Gastrocnemius medialis (tissue), 4 donors: Measurements from ENCODE around the gene COL4A6. TPM values are rescaled to one million over a fixed set of nuclear protein-coding genes. Genes with fewer than 3 reads are reported as not detected.

Experiments
- ATAC-seq, 2 donors: fragments of 150-250 bp; one replicate each; pipeline ENCODE4 v1.9.1; 2016
- DNase-seq, 2 donors: peaks; one replicate each; pipeline ENCODE4 v3.0.0-alpha.2; 2019
- H3K27ac ChIP-seq, 4 donors: fragments of 200-600 bp; sonication (generic); 1 replicate in 1 of 4; 2 replicates in 3 of 4; pipeline ENCODE4 v1.5.1; 2016 to 2018; ENCODE audit warnings: mild to moderate bottlenecking in 2 of 4, moderate library complexity in 1 of 4
- H3K27me3 ChIP-seq, 3 donors: fragments of 200-600 bp; sonication (generic) in 2 of 3; 1 replicate in 1 of 3; 2 replicates in 2 of 3; pipeline versions ENCODE4 v1.5.1 to v1.6.0; 2016 to 2019; ENCODE audit warnings: mild to moderate bottlenecking in 1 of 3, moderate library complexity in 1 of 3
- H3K36me3 ChIP-seq, 2 donors: fragments of 200-600 bp; sonication (generic) in 1 of 2; one replicate each; pipeline ENCODE4 v1.5.1; 2017 to 2018
- H3K4me1 ChIP-seq, 2 donors: fragments of 200-600 bp; sonication (generic) in 1 of 2; one replicate each; pipeline ENCODE4 v1.5.1; 2016 to 2017; ENCODE audit warnings: mild to moderate bottlenecking in 2 of 2
- H3K4me3 ChIP-seq, 4 donors: fragments of 200-600 bp; sonication (generic) in 3 of 4; 1 replicate in 1 of 4; 2 replicates in 3 of 4; pipeline ENCODE4 v1.5.1; 2016 to 2019; ENCODE audit warnings: mild to moderate bottlenecking in 2 of 4
- H3K9me3 ChIP-seq, 3 donors: fragments of 200-600 bp; sonication (generic) in 2 of 3; 1 replicate in 1 of 3; 2 replicates in 2 of 3; pipeline ENCODE4 v1.5.1; 2016 to 2019
- POLR2A ChIP-seq, 2 donors: fragments of 450-650 bp; IDR thresholded peaks; one replicate each; pipeline ENCODE4 v1.6.1; 2017; ENCODE audit warnings: antibody characterized with exemption in 2 of 2, mild to moderate bottlenecking in 2 of 2, moderate library complexity in 2 of 2
- in situ Hi-C, 4 donors: fragments of 200-750 bp; cut with MboI; loops; one replicate each; pipeline versions ENCODE4 v1.15.0 to v1.8.0; 2017; ENCODE audit warnings: low sequenced_read_pairs in 4 of 4
- intact Hi-C: fragments of 100-400 bp; cut with DNase I; formaldehyde crosslinking; loops from one replicate; pipeline ENCODE4 v1.15.1; 2023; ENCODE audit warnings: low total_unique reads
- total RNA-seq, 4 donors: library from RNA; depleted of rRNA; stranded (reverse); fragments of >200 nt; gene quantifications; one replicate each; pipeline versions ENCODE4 v1.1.0 to v1.2.3, GENCODE V29; 2016
- TF ChIP-seq, protein P1 (sequence below), 5 experiments: fragments of 450-650 bp in 3 of 5; fragments of 200-600 bp in 2 of 5; sonication (generic) in 2 of 5; IDR thresholded peaks in 4 of 5; conservative IDR thresholded peaks in 1 of 5; 1 replicate in 4 of 5; 2 replicates in 1 of 5; pipeline ENCODE4 v1.5.1; 2016 to 2019; ENCODE audit warnings: antibody characterized with exemption in 5 of 5, mild to moderate bottlenecking in 3 of 5, moderate library complexity in 3 of 5

COL4A6 gene
- total RNA-seq, 4 donors from 2014 or later = 0.42 to 1.4 (median 0.81) TPM

DNA sequence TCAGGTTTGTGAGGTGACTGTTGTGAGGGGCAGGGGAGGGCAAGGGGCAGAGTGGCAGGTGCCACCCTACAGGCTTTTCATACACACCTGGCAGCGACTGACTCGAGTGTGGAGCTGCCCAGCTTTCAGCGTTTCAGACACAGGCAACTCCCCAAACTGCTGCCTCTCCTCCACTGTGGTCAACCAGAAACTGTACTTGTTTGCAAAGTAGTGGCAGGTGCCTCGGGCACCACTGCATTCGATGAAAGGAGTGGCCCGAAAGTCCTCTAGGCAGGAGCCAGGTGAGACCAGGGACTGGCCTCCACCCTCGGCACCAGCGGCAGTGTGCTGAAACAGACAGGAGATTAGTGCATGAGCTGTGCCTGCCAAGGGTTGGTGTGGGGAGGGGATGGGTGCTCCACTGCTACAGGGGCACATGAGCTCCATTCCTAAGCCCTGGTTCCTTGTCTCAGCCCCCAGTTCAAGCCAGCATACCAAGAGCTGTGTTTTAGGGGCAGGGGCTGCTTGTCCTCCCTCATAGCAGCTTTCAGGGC lies 281.2 kb downstream of the COL4A6 start:
- in situ Hi-C loops (no loop called here), intact Hi-C loops (no loop called here)
- Histone ChIP-seq H3K9me3 (no peaks in the 10 kb centered on the region), H3K4me3 (no peak overlapping the region), H3K27ac (no peak overlapping the region), H3K27me3 (no peaks in the 10 kb centered on the region), H3K36me3 (no peaks in the 10 kb centered on the region), H3K4me1 (no peaks in the 10 kb centered on the region)
- DNase-seq (no peak), ATAC-seq (no peak)
- TF ChIP-seq POLR2A (IDR thresholded peaks at IDR 0.05) = no peak
- TF ChIP-seq, protein P1, sequence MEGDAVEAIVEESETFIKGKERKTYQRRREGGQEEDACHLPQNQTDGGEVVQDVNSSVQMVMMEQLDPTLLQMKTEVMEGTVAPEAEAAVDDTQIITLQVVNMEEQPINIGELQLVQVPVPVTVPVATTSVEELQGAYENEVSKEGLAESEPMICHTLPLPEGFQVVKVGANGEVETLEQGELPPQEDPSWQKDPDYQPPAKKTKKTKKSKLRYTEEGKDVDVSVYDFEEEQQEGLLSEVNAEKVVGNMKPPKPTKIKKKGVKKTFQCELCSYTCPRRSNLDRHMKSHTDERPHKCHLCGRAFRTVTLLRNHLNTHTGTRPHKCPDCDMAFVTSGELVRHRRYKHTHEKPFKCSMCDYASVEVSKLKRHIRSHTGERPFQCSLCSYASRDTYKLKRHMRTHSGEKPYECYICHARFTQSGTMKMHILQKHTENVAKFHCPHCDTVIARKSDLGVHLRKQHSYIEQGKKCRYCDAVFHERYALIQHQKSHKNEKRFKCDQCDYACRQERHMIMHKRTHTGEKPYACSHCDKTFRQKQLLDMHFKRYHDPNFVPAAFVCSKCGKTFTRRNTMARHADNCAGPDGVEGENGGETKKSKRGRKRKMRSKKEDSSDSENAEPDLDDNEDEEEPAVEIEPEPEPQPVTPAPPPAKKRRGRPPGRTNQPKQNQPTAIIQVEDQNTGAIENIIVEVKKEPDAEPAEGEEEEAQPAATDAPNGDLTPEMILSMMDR (IDR thresholded peaks at IDR 0.05 in 4 of 5, conservative IDR thresholded peaks at IDR 0.05 in 1 of 5) = no peak

DNA sequence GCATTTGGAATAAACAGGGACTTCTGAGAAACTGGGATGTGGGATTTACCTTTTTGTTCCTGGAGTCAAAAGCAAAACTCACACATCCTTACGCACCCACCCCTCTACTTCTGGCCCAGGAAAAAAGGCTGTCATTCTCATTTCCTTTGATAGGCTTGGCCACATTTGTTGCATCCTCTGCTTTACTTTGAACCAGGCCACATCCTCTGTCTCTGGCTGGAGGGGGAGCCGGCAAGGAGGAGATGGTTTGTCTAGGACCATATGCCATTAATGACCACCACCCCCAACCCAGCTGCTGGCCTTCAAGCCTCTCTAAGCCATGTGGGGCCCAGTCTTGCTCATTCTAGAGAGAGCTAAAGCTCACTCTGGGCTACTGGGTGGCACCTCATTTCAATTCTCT lies 282.1 kb downstream of the COL4A6 start:
- no peak for TF ChIP-seq POLR2A (IDR thresholded peaks at IDR 0.05)
- TF ChIP-seq, protein P1 (IDR thresholded peaks at IDR 0.05 in 4 of 5, conservative IDR thresholded peaks at IDR 0.05 in 1 of 5) = no peak
- Histone ChIP-seq H3K36me3 (no peaks in the 10 kb centered on the region), H3K4me3 (no peak overlapping the region), H3K27me3 (no peaks in the 10 kb centered on the region), H3K9me3 (no peaks in the 10 kb centered on the region), H3K27ac (no peak overlapping the region), H3K4me1 (no peaks in the 10 kb centered on the region)
- ATAC-seq (no peak), DNase-seq (no peak)
- in situ Hi-C loops (no loop called here), intact Hi-C loops (no loop called here)

DNA sequence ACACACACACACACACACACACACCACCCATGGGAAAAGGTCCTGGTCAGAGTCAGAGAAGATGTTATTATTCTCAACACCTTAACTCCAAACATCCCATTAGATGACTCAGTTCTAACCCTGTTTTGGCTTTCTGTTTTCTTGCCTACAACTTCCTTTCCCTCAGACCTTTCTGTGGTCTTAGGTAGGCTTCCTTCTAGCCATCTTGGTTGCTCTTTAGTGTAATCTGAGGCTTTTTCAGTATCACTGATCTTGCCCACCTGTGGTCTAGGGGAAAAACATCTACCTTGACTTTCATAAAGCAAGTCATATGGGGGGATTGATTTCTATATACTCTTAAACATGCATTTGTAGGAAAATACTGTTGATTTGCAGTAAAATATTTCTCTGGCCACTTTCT lies 289.7 kb downstream of the COL4A6 start:
- Histone ChIP-seq H3K27me3 (no peaks in the 10 kb centered on the region), H3K36me3 (peaks cover 0 to 4% of the 10 kb centered on the region in 2 donors), H3K27ac (no peak overlapping the region), H3K4me1 (no peaks in the 10 kb centered on the region), H3K9me3 (no peaks in the 10 kb centered on the region), H3K4me3 (no peak overlapping the region)
- no peak for ATAC-seq
- in situ Hi-C loops = no loop called here
- intact Hi-C loops = no loop called here
- no peak for DNase-seq
- TF ChIP-seq POLR2A (IDR thresholded peaks at IDR 0.05) = no peak
- TF ChIP-seq, protein P1 (IDR thresholded peaks at IDR 0.05 in 4 of 5, conservative IDR thresholded peaks at IDR 0.05 in 1 of 5) = no peak

DNA sequence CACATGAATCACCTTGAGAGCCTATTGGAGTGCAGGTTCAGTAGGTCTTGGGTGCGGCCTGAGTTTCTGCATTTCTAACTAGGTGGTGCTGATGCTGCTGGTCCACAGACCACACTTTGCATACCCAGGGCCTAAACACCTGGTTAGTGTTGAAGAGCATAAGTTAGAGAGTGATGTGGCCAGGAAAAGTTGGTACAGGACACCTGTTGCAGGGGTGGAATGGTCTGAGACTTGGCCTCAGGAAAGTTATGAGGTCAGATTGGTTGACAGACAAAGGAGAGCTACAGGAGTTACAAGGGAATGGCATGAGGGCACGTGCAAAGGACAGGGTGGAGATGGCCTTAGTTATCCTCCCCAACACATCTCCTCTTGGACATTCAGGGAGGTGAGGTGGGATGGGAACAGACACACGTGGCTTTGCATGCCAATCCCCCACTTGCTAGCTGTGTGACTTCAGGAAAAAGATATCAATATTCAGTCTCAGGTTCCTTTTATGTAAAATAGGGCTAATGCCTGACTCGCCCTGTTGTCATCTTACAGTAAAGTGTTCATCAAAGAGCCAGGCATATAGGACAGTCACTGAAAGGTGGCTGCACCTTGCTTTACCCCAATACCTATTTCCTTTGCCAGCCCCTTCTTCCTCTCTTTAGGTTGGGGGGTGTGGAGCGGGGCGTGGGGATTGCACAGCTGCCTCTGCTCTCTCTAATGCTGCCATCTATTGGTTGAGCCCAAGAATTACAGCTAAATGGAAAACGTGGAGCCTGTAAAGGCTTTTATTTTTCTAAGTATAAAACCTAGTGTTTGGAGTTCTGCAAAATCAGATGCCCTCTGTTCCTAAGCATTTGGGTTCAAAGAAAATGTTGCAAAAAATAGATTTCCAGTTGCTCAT lies 299.2 kb downstream of the COL4A6 start:
- Histone ChIP-seq H3K27me3 (no peaks in the 10 kb centered on the region), H3K9me3 (no peaks in the 10 kb centered on the region), H3K27ac (no peak overlapping the region), H3K4me1 (no peaks in the 10 kb centered on the region), H3K36me3 (peaks cover 0 to 5% of the 10 kb centered on the region in 2 donors), H3K4me3 (no peak overlapping the region)
- no peak for ATAC-seq
- TF ChIP-seq, protein P1 (IDR thresholded peaks at IDR 0.05 in 4 of 5, conservative IDR thresholded peaks at IDR 0.05 in 1 of 5) = peak in 4 of 5 experiments; percentile 22 to 54 (median 39)
- no peak for TF ChIP-seq POLR2A (IDR thresholded peaks at IDR 0.05)
- DNase-seq = no peak
- in situ Hi-C loops (no loop called here), intact Hi-C loops (loop anchor here (2.0 kb wide), 1 partner anchor 118 kb away; no protein-coding TSS in a partner anchor)
